ENCODE data around the gene MRPL14.
"Not testable (repeated sequence)": the region's sequence is repeated elsewhere in the genome, so short reads cannot be mapped to it uniquely, and the experiment has no call there.

MRPL14 gene

GRCh38 chr6:44150317-44150917 lies 23.2 kb upstream of the MRPL14 start:
- no peak for DNase-seq (ENCODE audit: low read depth in 2 of 3, low spot score in 1 of 3)

- DNase-seq (ENCODE audit: low read depth in 2 of 3, low spot score in 1 of 3) = no peak
These were observed 22.2 kb upstream of the MRPL14 start for GRCh38 chr6:44149369-44150012.

DNA sequence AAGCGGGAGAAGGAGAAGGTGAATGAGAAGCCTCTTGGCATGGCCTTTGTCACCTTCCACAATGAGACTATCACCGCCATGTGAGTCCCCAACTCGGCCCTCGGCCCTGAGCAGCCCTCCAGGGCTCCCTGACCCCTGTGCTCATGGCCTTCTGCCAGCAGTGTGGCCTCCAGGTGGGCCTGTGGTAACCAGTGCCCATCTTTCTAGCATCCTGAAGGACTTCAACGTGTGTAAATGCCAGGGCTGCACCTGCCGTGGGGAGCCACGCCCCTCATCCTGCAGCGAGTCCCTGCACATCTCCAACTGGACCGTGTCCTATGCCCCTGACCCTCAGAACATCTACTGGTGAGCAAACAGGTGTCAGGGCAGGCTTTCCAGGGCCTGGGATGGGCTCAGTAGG lies 21.1 kb upstream of the MRPL14 start:
- no peak for DNase-seq (ENCODE audit: low read depth in 2 of 3, low spot score in 1 of 3)

DNA sequence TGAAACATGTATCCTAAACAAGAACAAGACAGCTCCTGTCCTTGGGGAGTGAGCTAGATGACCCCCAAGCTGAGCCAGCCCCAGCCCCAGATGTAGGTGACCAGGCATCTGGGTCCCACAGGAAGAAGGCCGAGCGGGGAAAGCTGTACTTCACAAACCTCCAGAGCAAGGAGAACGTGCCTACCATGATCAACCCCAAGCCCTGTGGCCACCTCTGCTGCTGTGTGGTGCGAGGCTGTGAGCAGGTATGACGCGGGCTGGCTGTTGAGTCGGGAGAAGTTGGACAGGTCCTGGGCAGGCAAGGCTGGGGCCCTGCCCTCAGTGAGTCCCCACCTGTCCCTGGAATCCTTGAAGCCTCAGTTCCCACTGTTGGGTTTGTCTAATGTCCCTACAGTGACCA lies 20.0 kb upstream of the MRPL14 start:
- no peak for DNase-seq (ENCODE audit: low read depth in 2 of 3, low spot score in 1 of 3)

DNA sequence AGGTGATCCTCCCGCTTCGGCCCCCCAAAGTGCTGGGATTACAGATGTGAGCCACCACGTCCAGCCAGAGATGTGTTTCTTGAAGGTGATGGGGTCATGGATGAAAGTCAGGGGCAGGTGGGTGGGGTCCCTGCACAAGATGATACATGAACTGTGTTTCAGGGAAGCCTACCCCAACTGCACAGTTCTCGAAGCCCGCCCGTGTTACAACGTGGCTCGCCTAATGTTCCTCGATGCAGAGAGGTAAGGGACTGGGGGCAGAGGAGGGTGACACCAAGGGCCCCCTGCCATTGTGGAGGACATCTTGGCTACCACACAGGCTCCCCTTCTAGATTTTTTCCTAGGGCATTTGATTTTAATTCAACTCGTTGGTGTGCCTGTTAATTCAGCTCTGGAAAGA lies 19.4 kb upstream of the MRPL14 start:
- no peak for DNase-seq (ENCODE audit: low read depth in 2 of 3, low spot score in 1 of 3)

GRCh38 chr6:44145839-44146238 lies 18.6 kb upstream of the MRPL14 start:
- no peak for DNase-seq (ENCODE audit: low read depth in 2 of 3, low spot score in 1 of 3)

- not testable (repeated sequence) for DNase-seq (ENCODE audit: low read depth in 2 of 3, low spot score in 1 of 3)
These were observed 17.3 kb upstream of the MRPL14 start for GRCh38 chr6:44144536-44144935.

GRCh38 chr6:44143731-44144130 lies 16.5 kb upstream of the MRPL14 start:
- no peak for DNase-seq (ENCODE audit: low read depth in 2 of 3, low spot score in 1 of 3)

GRCh38 chr6:44142835-44143234 lies 15.6 kb upstream of the MRPL14 start:
- DNase-seq (ENCODE audit: low read depth in 2 of 3, low spot score in 1 of 3) = no peak

DNA sequence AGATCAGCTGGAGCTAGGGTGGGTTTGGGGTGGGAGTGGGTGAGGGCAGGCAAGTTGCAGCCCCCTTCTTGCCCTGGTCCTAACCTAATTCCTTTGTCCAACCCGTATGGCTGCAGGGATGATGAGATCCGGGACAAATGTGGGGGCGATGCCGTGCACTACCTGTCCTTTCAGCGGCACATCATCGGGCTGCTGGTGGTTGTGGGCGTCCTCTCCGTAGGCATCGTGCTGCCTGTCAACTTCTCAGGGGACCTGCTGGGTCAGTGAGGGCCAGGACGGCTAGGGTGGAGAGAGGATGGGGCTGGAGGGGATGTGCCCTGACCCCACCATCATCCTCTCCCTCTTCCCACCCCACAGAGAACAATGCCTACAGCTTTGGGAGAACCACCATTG lies 12.1 kb upstream of the MRPL14 start:
- DNase-seq (ENCODE audit: low read depth in 2 of 3, low spot score in 1 of 3) = no peak

DNA sequence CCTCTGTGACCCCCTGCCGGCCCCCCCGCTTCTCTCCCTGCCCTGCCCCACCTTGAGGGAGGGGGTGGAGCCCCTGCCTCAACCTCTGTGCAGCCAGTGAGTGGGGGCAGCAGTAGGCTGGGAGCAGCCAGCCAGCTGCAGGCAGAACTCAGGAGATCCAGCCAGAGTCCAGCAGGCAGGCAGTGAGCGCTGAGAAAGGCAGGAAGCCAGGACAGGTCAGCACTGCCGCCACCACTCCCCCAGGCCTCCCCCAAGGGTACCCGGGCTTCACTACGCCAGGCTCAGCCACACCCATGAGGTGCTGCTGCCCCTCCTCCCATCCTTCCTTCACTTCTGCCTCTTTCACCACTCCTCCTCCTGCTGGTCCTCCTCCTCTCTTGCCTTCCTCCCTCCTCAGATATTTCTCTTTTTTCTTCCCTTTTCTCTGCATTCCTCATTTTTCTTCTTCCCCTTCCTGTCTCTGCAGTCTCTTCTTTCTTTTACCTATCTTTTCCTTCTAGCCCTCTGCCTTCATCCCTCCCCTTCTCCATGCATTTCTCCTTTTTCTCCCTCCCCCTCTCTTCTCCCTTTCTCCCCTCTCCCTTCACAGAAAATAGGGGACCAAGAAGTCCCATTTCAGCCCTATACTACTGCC lies 11.6 kb upstream of the MRPL14 start:
- DNase-seq (ENCODE audit: low read depth in 2 of 3, low spot score in 1 of 3) = no peak

DNA sequence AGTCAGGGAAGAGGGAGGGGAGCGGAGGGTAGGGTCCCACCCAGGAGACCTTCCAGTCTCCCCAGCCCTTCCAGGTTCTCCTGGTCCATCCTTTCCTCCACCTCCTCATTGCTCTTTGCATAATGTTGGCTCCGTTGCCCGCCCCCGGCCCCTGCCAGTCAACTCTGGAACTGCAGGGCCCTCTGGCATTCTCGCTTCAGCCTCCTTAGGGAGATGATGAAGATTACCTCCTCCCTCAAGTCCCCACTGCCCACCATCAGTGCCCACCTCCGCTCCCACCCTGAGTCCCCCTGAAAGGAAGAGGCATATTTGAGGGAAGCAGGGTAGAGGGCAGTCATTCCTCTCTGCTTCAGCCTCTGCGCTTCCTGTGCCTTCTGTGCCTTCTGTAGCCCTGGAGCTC lies 8.6 kb upstream of the MRPL14 start:
- DNase-seq (ENCODE audit: low read depth in 2 of 3, low spot score in 1 of 3) = no peak

DNA sequence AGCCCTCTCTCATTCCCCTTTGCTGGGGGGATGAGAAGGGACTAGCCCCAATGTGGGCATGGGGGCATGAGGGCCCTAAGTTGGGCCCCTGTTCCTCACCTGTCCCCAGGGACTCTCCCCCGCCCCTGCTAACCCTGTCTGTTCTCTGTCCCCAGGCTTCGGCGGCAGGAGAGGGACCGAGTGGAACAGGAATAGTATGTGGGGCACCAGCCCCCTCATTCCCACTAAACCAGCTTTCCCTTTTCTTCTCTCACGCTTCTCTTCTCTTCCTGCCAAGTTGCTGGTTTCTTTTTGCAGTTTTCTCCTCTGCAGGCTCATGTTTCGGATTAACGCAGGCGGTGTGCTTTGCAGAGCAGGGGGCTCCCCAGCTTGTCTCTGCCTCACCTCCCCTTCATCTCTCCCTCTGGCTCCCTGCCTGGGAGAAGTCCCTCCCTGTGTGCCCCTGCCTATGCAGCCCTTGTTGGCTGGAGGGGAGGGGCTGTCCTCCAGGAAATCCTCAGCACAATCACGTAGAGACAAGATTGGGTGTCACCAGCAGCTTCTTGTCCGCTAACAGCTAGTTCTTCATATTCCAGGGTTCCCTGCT lies 8.0 kb upstream of the MRPL14 start:
- DNase-seq (ENCODE audit: low read depth in 2 of 3, low spot score in 1 of 3) = no peak

GRCh38 chr6:44133981-44134711 lies 6.9 kb upstream of the MRPL14 start:
- no peak for DNase-seq (ENCODE audit: low read depth in 2 of 3, low spot score in 1 of 3)

- DNase-seq (ENCODE audit: low read depth in 2 of 3, low spot score in 1 of 3) = no peak
These were observed 6.0 kb upstream of the MRPL14 start for GRCh38 chr6:44133003-44133931.

- no peak for DNase-seq (ENCODE audit: low read depth in 2 of 3, low spot score in 1 of 3)
These were observed 5.2 kb upstream of the MRPL14 start for GRCh38 chr6:44132476-44132875.

DNA sequence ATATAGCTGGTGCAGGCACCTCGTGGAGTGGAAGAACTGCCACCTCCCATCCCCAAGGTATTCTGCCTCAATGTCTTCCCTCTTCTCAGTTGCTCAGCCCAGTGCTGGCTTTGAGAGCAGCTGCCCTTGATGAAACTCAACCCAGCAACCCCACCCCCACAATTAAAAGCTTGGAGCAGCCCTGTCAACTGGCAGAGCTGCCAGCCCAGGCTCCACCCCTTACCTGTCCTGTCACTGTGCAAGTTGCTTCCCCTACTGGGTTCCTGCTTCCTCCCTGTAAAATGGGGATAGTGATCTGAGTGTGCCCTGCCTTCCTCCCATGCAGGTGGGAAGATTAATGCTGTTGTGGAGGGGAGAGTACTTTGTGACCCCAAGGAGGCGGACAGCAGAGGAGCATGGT lies 4.6 kb upstream of the MRPL14 start:
- no peak for DNase-seq (ENCODE audit: low read depth in 2 of 3, low spot score in 1 of 3)

- no peak for DNase-seq (ENCODE audit: low read depth in 2 of 3, low spot score in 1 of 3)
These were observed 2.6 kb upstream of the MRPL14 start for GRCh38 chr6:44129841-44130322.

DNA sequence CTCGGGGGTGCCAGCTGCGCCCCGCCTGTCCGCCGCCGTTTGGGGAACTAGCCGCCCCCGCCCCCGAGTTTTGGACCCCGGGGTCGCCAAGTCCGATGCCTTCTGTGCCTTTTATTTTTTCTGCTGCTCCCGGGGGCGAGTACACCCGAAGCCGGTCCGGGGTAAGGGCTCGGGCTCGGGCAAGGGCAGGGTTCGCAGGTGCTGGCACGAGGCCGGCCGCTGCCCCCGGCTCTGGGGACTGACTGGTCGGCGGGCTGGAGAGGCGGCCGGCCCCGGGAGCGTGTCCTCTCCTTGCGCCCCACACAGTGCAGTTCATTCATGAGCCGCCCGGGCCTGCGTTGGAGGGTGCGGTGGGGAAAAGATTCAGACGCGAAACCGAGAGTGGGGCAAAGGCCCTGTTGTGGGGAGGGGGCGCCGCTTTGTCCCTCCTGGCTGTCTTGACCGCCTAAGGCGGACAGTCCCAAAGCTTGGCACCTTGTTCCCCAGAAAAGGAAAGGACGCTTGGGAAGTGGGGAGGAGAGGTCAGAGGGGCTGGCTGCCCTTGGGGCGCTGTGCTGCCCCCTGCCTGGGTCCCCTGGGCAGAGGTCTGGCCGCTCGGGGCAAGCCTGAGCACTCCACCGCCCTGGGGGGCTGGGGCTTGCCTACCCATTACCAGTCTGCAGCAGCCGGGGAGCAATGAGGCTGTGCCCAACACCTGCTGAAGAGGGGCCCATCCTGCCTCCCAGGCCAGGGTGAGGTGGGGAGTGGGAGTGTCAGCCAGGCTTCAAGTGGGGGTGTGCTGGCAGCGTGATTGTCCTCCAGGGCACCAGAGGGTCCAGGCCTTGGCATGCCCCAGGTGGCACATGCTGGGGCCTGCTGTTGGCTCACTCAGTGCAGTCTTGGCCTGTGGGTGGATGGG lies 1.0 kb upstream of the MRPL14 start:
- DNase-seq (ENCODE audit: low read depth in 2 of 3, low spot score in 1 of 3) = no peak
